Measurements from ENCODE around the gene FHIT.

GRCh38 chr3:60475096-60475495, 776.2 kb downstream of the FHIT start:
- TF ChIP-seq CHD2 (IDR thresholded peaks at IDR 0.05; ENCODE audit: low read length, partially characterized antibody) (no peak), CTCF (IDR thresholded peaks at IDR 0.05) (no peak), TAF1 (IDR thresholded peaks at IDR 0.05; ENCODE audit: borderline replicate concordance, low read depth, low read length) (no peak), RAD21 (IDR thresholded peaks at IDR 0.05; ENCODE audit: low read length) (no peak), NFIC (IDR thresholded peaks at IDR 0.05; ENCODE audit: borderline replicate concordance) (no peak), REST (IDR thresholded peaks at IDR 0.05; ENCODE audit: low read depth, low read length) (no peak), YY1 (IDR thresholded peaks at IDR 0.05; ENCODE audit: low read depth) (no peak), SIN3A (IDR thresholded peaks at IDR 0.05; ENCODE audit: borderline replicate concordance, low read depth, low read length) (no peak), POLR2AphosphoS5 (IDR thresholded peaks at IDR 0.05; ENCODE audit: low read depth, low read length) (no peak)
